Activated CD4-positive, CD25-positive, alpha-beta regulatory T cell treated with anti-CD3 and anti-CD28 coated beads, Interleukin-2, amount 50 U/mL, for 16 hours (primary cell): Measurements from ENCODE around the gene CD109.
"Not testable (repeated sequence)": the region's sequence is repeated elsewhere in the genome, so short reads cannot be mapped to it uniquely, and the experiment has no call there.

Experiments
- DNase-seq: peaks from one replicate; pipeline ENCODE4 v3.0.0-alpha.2; 2020; ENCODE audit warnings: low read depth, low spot score

The CD109 gene

GRCh38 chr6:73695619-73696421, at the start of gene CD109:
Gene CD109, plus strand, starts transcription at chr6:73696203. Its CDS starts 13 bp downstream, at chr6:73696216.
- peak; percentile 38 for DNase-seq

- no peak for DNase-seq
Measured at GRCh38 chr6:73648166-73648565, 47.8 kb upstream of the CD109 start.

GRCh38 chr6:73649783-73650182, 46.2 kb upstream of the CD109 start:
- no peak for DNase-seq

- peak; percentile 27 for DNase-seq
Measured at GRCh38 chr6:73652637-73653570, 43.1 kb upstream of the CD109 start.

GRCh38 chr6:73653571-73654424, 42.2 kb upstream of the CD109 start, which contains the start of gene SLC17A5:
Gene SLC17A5, minus strand, starts transcription at chr6:73653992. Its CDS starts 106 bp downstream, at chr6:73653886.
- peak; percentile 84 for DNase-seq

GRCh38 chr6:73655341-73655917, 40.6 kb upstream of the CD109 start:
- no peak for DNase-seq

GRCh38 chr6:73656531-73657145, 39.4 kb upstream of the CD109 start:
- DNase-seq: no peak

GRCh38 chr6:73657201-73657600, 38.8 kb upstream of the CD109 start:
- no peak for DNase-seq

- no peak for DNase-seq
Measured at GRCh38 chr6:73664701-73665100, 31.3 kb upstream of the CD109 start.

- DNase-seq: no peak
Measured at GRCh38 chr6:73665686-73666319, 30.2 kb upstream of the CD109 start.

- no peak for DNase-seq
Measured at GRCh38 chr6:73666393-73666792, 29.6 kb upstream of the CD109 start.

GRCh38 chr6:73667798-73668197, 28.2 kb upstream of the CD109 start:
- no peak for DNase-seq

GRCh38 chr6:73669005-73669404, 27.0 kb upstream of the CD109 start:
- DNase-seq: no peak

GRCh38 chr6:73671911-73672685, 23.9 kb upstream of the CD109 start:
- DNase-seq: no peak

- DNase-seq: peak; percentile 62
Measured at GRCh38 chr6:73675466-73676098, 20.4 kb upstream of the CD109 start.

- no peak for DNase-seq
Measured at GRCh38 chr6:73679009-73679408, 17.0 kb upstream of the CD109 start.

- DNase-seq: not testable (repeated sequence)
Measured at GRCh38 chr6:73679846-73680245, 16.2 kb upstream of the CD109 start.

GRCh38 chr6:73680289-73680918, 15.6 kb upstream of the CD109 start:
- DNase-seq: no peak
